Keratinocyte (primary cell): Measurements from ENCODE around the gene DCLK1. TPM values are rescaled to one million over a fixed set of nuclear protein-coding genes. Genes with fewer than 3 reads are reported as not detected.

ENCODE experiments used
- DNase-seq: peaks from one replicate; pipeline ENCODE4 v3.0.0-alpha.2; 2011; ENCODE audit warnings: low read depth, missing footprints, low spot score
- FAIRE-seq: peaks from 2 replicates; lab custom pipeline; 2011; peaks lifted over from hg19 to GRCh38; lab: Jason Lieb, UNC
- H2AFZ ChIP-seq: 2 replicates; pipeline ENCODE4 v1.6.0; 2012; ENCODE audit warnings: low read length, control low read depth, inconsistent platforms; ENCODE audit not compliant: control insufficient read depth
- H3K27ac ChIP-seq: 2 replicates; pipeline ENCODE4 v1.5.1; 2011; ENCODE audit warnings: low read length; ENCODE audit not compliant: control insufficient read depth, insufficient read depth
- H3K27me3 ChIP-seq: 3 replicates; pipeline ENCODE4 v1.6.0; 2011; ENCODE audit warnings: low read length; ENCODE audit not compliant: control insufficient read depth, insufficient read depth; ENCODE audit errors: extremely low read depth
- H3K36me3 ChIP-seq, 2 experiments: 2 replicates in 1 of 2; 3 replicates in 1 of 2; pipeline ENCODE4 v1.5.1; 2011; ENCODE audit warnings: low read length in 2 of 2, mild to moderate bottlenecking in 1 of 2; ENCODE audit not compliant: control insufficient read depth in 2 of 2, insufficient read depth in 2 of 2; ENCODE audit errors: extremely low read depth in 1 of 2
- H3K4me1 ChIP-seq: 3 replicates; pipeline ENCODE4 v1.5.1; 2011; ENCODE audit warnings: low read length; ENCODE audit not compliant: control insufficient read depth, insufficient read depth; ENCODE audit errors: extremely low read depth
- H3K4me2 ChIP-seq: 3 replicates; pipeline ENCODE4 v1.6.0; 2011; ENCODE audit warnings: low read depth, low read length; ENCODE audit not compliant: control insufficient read depth, insufficient read depth; ENCODE audit errors: extremely low read depth
- H3K4me3 ChIP-seq, 3 experiments: fragments of 200-600 bp in 1 of 3; sonication (generic) in 1 of 3; 2 replicates in 2 of 3; 3 replicates in 1 of 3; pipeline ENCODE4 v1.5.1; 2011 to 2016; ENCODE audit warnings: low read length in 3 of 3, mild to moderate bottlenecking in 3 of 3, control low read depth in 2 of 3, inconsistent platforms in 1 of 3, low read depth in 1 of 3, mixed read lengths in 1 of 3, mixed run types in 1 of 3, moderate library complexity in 1 of 3; ENCODE audit not compliant: control insufficient read depth in 2 of 3, insufficient read depth in 2 of 3; ENCODE audit errors: extremely low read depth in 1 of 3
- H3K79me2 ChIP-seq: 2 replicates; pipeline ENCODE4 v1.6.0; 2012; ENCODE audit warnings: low read length; ENCODE audit not compliant: control insufficient read depth, insufficient read depth
- H3K9ac ChIP-seq: 3 replicates; pipeline ENCODE4 v1.6.0; 2011; ENCODE audit warnings: low read length; ENCODE audit not compliant: control insufficient read depth, insufficient read depth; ENCODE audit errors: extremely low read depth
- H3K9me1 ChIP-seq: 3 replicates; pipeline ENCODE4 v1.6.0; 2011; ENCODE audit warnings: low read length; ENCODE audit not compliant: control insufficient read depth, insufficient read depth; ENCODE audit errors: extremely low read depth
- H3K9me3 ChIP-seq: 2 replicates; pipeline ENCODE4 v1.5.1; 2012; ENCODE audit warnings: low read depth, low read length; ENCODE audit not compliant: control insufficient read depth
- H4K20me1 ChIP-seq: 3 replicates; pipeline ENCODE4 v1.6.0; 2011; ENCODE audit warnings: low read length; ENCODE audit not compliant: control insufficient read depth, insufficient read depth; ENCODE audit errors: extremely low read depth
- EZH2 ChIP-seq: IDR thresholded peaks from one replicate; pipeline ENCODE4 v1.6.1; 2012; ENCODE audit warnings: inconsistent platforms, mild to moderate bottlenecking, low read length, moderate library complexity
- dilution Hi-C: fragments of 300-500 bp; cut with MboI; formaldehyde crosslinking; loops from one replicate; pipeline ENCODE4 v1.7.0; 2020; ENCODE audit warnings: low sequenced_read_pairs; ENCODE audit not compliant: extremely low pct_ligation_motif_present
- polyA plus RNA-seq, 5 experiments: library from polyadenylated mRNA; depleted of rRNA in 3 of 5; stranded (reverse) in 3 of 5; stranded (forward) in 1 of 5; unstranded in 1 of 5; fragments of >200 nt; gene quantifications; 1 replicate in 1 of 5; 2 replicates in 3 of 5; 3 replicates in 1 of 5; pipeline versions ENCODE4 v1.2.1 to v1.2.3, GENCODE V29; 2011 to 2012; ENCODE audit warnings: missing spikeins in 2 of 5, low read depth in 1 of 5, low replicate concordance in 1 of 5
- TF ChIP-seq, protein P1 (sequence below), 3 experiments: IDR thresholded peaks in 1 of 3; conservative IDR thresholded peaks in 1 of 3; optimal IDR thresholded peaks in 1 of 3; 2 replicates in 2 of 3; 3 replicates in 1 of 3; pipeline versions ENCODE3 to v1.5.1; 2011; ENCODE audit warnings: low read length in 3 of 3, mild to moderate bottlenecking in 3 of 3, moderate library complexity in 2 of 3, control low read depth in 1 of 3, inconsistent platforms in 1 of 3; ENCODE audit not compliant: insufficient read depth in 2 of 3; ENCODE audit errors: extremely low read depth in 1 of 3

Gene DCLK1
- polyA plus RNA-seq, 1 donor (not counting 4 experiments of a cell fraction or from before 2014, with no cell fraction given), result 0.04 TPM

DNA sequence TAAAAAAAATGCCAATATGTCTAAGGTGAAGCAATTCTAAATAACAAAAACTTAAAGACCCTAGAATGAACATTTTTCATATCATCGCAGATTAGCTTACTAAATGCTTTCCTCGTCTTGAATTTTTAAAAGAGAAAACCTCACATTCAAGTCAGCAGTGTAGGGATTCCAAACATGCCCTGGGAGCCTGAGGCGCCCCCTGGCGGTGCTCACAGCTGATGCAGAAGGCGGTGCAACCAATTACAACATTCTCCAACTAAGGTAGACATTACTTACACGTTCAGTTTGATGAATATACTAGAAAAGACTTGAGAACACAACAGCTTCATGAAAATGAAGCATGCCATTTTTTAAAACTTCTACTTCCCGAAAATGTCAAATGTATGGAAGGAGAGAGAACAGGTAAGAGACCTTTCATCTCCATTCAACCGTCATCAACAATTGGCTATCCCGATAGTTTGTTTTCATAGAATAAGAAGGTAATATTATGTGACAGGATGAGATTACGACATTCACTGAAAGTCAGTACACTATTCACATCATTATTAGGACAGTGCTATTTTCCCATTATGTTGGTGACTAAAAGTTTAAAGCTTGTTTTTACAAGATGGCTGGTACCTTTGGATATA is 304.4 kb downstream of the DCLK1 start:
- H2AFZ ChIP-seq, result no peak overlapping the region
- TF ChIP-seq, protein P1, sequence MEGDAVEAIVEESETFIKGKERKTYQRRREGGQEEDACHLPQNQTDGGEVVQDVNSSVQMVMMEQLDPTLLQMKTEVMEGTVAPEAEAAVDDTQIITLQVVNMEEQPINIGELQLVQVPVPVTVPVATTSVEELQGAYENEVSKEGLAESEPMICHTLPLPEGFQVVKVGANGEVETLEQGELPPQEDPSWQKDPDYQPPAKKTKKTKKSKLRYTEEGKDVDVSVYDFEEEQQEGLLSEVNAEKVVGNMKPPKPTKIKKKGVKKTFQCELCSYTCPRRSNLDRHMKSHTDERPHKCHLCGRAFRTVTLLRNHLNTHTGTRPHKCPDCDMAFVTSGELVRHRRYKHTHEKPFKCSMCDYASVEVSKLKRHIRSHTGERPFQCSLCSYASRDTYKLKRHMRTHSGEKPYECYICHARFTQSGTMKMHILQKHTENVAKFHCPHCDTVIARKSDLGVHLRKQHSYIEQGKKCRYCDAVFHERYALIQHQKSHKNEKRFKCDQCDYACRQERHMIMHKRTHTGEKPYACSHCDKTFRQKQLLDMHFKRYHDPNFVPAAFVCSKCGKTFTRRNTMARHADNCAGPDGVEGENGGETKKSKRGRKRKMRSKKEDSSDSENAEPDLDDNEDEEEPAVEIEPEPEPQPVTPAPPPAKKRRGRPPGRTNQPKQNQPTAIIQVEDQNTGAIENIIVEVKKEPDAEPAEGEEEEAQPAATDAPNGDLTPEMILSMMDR (optimal IDR thresholded peaks at IDR 0.05 in 1 of 3, IDR thresholded peaks at IDR 0.05 in 1 of 3, conservative IDR thresholded peaks at IDR 0.05 in 1 of 3; ENCODE audit: extremely low read depth in 1 of 3, insufficient read depth in 2 of 3, low read length in 3 of 3), result peak in 1 of 3 experiments; percentile 16
- TF ChIP-seq EZH2, result no peak
- H3K27me3 ChIP-seq, result no peaks in the 10 kb centered on the region
- no peaks in the 10 kb centered on the region for H3K9me1 ChIP-seq
- H3K4me3 ChIP-seq, result no peak overlapping the region
- DNase-seq (no peak), FAIRE-seq (no peak)
- H3K9ac ChIP-seq, result no peak overlapping the region
- no peak overlapping the region for H3K4me2 ChIP-seq
- dilution Hi-C loops, result no loop called here
- no peaks in the 10 kb centered on the region for H3K36me3 ChIP-seq
- H3K4me1 ChIP-seq, result no peaks in the 10 kb centered on the region
- no peaks in the 10 kb centered on the region for H4K20me1 ChIP-seq
- no peaks in the 10 kb centered on the region for H3K9me3 ChIP-seq
- H3K79me2 ChIP-seq, result no peaks in the 10 kb centered on the region
- H3K27ac ChIP-seq, result no peak overlapping the region

- Histone ChIP-seq H3K27ac (no peak overlapping the region), H2AFZ (no peak overlapping the region), H3K4me2 (no peak overlapping the region), H3K4me1 (no peaks in the 10 kb centered on the region), H3K27me3 (no peaks in the 10 kb centered on the region), H3K9ac (no peak overlapping the region), H3K4me3 (no peak overlapping the region), H3K79me2 (no peaks in the 10 kb centered on the region), H3K9me1 (no peaks in the 10 kb centered on the region), H3K36me3 (no peaks in the 10 kb centered on the region), H3K9me3 (no peaks in the 10 kb centered on the region), H4K20me1 (no peaks in the 10 kb centered on the region)
- dilution Hi-C loops, result no loop called here
- FAIRE-seq (no peak), DNase-seq (no peak)
- no peak for TF ChIP-seq EZH2
- TF ChIP-seq, protein P1 (optimal IDR thresholded peaks at IDR 0.05 in 1 of 3, IDR thresholded peaks at IDR 0.05 in 1 of 3, conservative IDR thresholded peaks at IDR 0.05 in 1 of 3; ENCODE audit: extremely low read depth in 1 of 3, insufficient read depth in 2 of 3, low read length in 3 of 3), result no peak
Observed at GRCh38 chr13:35824825-35825224, 306.4 kb downstream of the DCLK1 start.
